Fibroblast of pulmonary artery (primary cell): ENCODE measurements around the gene TENM4.
A peak's percentile ranks its signal among the peaks of the same experiment; 100 is the strongest.
"Not testable (repeated sequence)": the region's sequence is repeated elsewhere in the genome, so short reads cannot be mapped to it uniquely, and the experiment has no call there.

ENCODE experiments used
- DNase-seq: peaks from one replicate; pipeline ENCODE4 v3.0.0-alpha.2; 2010; ENCODE audit warnings: low read depth
- H3K4me3 ChIP-seq: replicated peaks from 2 replicates; pipeline ENCODE4 v1.5.1; 2011; ENCODE audit warnings: low read depth, mild to moderate bottlenecking, control low read depth, low read length, moderate library complexity
- CTCF ChIP-seq: IDR thresholded peaks from 2 replicates; pipeline ENCODE4 v1.5.1; 2011; ENCODE audit warnings: mild to moderate bottlenecking, control low read depth, low read length, inconsistent platforms; ENCODE audit errors: missing control alignments

The TENM4 gene

GRCh38 chr11:78612721-78613377 lies 828.0 kb downstream of the TENM4 start:
- TF ChIP-seq CTCF: no peak
- no peak for DNase-seq
- no peak overlapping the region for H3K4me3 ChIP-seq

GRCh38 chr11:78609321-78609720 lies 831.5 kb downstream of the TENM4 start:
- H3K4me3 ChIP-seq, DNase-seq: not testable (repeated sequence)

GRCh38 chr11:78607696-78608095 lies 833.1 kb downstream of the TENM4 start:
- DNase-seq: no peak
- no peak overlapping the region for H3K4me3 ChIP-seq
- TF ChIP-seq CTCF: no peak

- TF ChIP-seq CTCF: no peak
- no peak for DNase-seq
- H3K4me3 ChIP-seq: no peak overlapping the region
Observed at GRCh38 chr11:78606667-78607066, 834.2 kb downstream of the TENM4 start.

GRCh38 chr11:78605296-78605695 lies 835.5 kb downstream of the TENM4 start:
- H3K4me3 ChIP-seq: no peak overlapping the region
- DNase-seq: peak; percentile 6
- TF ChIP-seq CTCF: no peak

GRCh38 chr11:78603792-78604191 lies 837.0 kb downstream of the TENM4 start:
- no peak for TF ChIP-seq CTCF
- DNase-seq: no peak
- H3K4me3 ChIP-seq: no peak overlapping the region
